HG03159 (cell line): Measurements from ENCODE around the gene GOLGA3.
"Not testable (repeated sequence)": the region's sequence is repeated elsewhere in the genome, so short reads cannot be mapped to it uniquely, and the experiment has no call there.

Source experiments
- ATAC-seq: cut with Tn5 transposase; IDR thresholded peaks from one replicate; pipeline ENCODE4 v1.9.1; 2021; ENCODE audit warnings: mild to moderate bottlenecking, moderate library complexity; ENCODE audit not compliant: unreplicated experiment

GOLGA3 gene

GRCh38 chr12:132828706-132829534, at the start of gene GOLGA3:
TSS of gene GOLGA3 (minus strand) at chr12:132828869. CDS start at chr12:132822128, 6,741 bp downstream.
- peak; percentile 87 for ATAC-seq

- ATAC-seq = not testable (repeated sequence)
Observed at GRCh38 chr12:132874620-132875019, 46.0 kb upstream of the GOLGA3 start.

DNA sequence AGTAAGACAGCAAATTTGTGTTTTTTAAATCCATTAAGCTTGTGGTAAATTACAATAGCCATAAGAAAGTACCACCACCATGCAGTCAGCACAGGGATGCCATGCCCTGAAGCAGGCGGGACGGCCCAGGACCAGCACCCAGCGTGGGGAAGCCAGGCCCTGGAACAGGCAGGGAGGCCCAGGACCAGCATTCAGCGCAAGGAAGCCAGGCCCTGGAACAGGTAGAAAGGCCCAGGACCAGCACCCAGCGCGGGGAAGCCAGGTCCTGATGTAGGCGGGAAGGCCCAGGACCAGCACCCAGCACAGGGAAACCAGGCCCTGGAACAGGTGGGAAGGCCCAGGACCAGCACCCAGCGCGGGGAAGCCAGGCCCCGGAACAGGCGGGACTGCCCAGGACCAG, 45.5 kb upstream of the GOLGA3 start:
- ATAC-seq = no peak

GRCh38 chr12:132873724-132874123, 45.1 kb upstream of the GOLGA3 start:
- ATAC-seq = no peak

GRCh38 chr12:132872975-132873421, 44.3 kb upstream of the GOLGA3 start:
- ATAC-seq = no peak

GRCh38 chr12:132872073-132872855, 43.6 kb upstream of the GOLGA3 start:
- no peak for ATAC-seq

- ATAC-seq = no peak
Observed at GRCh38 chr12:132869551-132869950, 40.9 kb upstream of the GOLGA3 start.

DNA sequence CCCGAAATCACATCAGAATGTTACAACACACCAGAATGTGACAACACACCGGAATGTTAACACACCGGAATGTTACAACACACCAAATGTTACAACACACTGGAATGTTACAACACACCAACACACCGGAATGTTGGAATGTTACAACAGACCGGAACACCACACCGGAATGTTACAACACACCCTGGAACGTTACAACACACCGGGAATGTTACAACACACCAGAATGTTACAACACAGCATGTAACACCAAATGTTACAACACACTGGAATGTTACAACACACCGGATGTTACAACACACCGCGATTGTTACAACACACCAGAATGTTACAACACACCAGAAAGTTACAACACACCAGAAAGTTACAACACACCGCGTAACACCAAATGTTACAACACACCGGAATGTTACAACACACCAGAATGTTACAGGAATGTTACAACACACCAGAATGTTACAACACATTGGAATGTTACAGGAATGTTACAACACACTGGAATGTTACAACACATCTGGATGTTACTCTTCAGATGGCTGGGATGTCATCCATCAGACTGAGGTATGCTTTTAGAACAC, 37.7 kb upstream of the GOLGA3 start:
- ATAC-seq = no peak

GRCh38 chr12:132861558-132861957, 32.9 kb upstream of the GOLGA3 start:
- no peak for ATAC-seq

GRCh38 chr12:132858718-132859266, 30.1 kb upstream of the GOLGA3 start:
- no peak for ATAC-seq

GRCh38 chr12:132857019-132857418, 28.4 kb upstream of the GOLGA3 start:
- not testable (repeated sequence) for ATAC-seq

DNA sequence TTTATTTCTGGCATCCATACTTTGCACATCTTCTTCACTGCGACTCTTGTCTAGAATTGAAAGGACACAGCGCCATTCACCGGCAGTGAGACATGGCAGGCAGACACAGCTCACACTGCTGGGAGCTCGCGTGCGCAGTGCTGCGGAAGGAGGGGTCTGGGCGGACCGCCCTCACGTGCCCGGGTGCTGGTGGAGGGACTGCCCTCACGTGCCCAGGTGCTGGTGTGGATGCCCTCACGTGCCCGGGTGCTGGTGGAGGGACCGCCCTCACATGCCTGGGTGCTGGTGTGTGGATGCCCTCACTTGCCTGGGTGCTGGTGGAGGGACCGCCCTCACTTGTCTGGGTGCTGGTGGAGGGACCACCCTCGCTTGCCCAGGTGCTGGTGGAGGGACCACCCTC, 27.9 kb upstream of the GOLGA3 start:
- no peak for ATAC-seq

DNA sequence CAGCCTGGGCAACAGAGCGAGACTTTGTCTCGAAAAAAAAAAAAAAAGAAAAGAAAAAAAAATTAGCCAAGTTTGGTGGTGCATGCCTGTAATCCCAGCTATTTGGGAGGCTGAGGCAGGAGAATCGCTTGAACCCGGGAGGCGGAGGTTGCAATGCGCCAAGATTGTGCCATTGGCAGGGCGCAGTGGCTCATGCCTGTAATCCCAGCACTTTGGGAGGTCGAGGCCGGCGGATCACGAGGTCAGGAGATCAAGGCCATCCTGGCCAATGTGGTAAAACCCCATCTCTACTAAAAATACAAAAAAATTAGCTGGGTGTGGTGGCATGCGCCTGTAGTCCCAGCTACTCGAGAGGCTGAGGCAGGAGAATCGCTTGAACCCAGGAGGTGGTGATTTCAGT, 26.5 kb upstream of the GOLGA3 start:
- not testable (repeated sequence) for ATAC-seq

DNA sequence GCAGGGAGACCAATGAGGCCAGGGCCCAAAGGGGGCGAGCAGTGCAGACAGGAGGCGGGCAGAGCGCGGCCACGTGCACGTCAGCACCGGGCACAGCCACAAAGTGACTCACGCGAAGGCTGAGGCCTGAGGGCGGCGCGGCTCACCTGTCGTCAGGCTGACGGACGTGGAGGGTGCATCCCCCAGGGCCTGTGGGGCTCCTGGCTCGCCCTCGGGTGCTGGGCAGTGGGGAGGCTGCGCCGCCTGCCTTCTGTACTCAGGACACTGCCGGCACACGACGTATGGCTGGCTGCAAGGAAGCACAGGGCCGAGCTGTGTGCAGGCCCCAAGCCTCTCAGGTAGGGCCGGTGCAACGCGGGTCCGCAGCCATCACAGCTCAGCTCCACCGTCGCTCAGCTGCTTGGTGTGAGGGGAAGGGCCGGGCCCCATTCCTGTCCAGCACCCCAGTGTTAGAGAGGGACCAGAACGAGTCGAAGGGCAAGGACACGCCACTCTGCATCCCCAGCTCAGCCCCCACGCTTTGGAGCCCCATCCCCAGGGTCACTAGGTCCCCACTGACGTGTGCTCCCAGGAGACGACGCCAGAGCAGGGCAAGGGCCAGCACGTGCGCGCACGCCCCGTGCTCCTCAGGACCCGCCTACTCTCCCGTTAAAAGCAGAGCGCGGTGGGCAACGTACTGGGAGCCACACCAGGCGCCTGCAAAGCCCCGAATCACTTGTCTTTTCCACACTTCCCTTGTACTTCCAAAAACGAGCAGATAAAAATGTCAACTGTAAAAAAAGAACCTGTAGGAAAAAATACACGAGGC, 24.8 kb upstream of the GOLGA3 start:
- no peak for ATAC-seq

DNA sequence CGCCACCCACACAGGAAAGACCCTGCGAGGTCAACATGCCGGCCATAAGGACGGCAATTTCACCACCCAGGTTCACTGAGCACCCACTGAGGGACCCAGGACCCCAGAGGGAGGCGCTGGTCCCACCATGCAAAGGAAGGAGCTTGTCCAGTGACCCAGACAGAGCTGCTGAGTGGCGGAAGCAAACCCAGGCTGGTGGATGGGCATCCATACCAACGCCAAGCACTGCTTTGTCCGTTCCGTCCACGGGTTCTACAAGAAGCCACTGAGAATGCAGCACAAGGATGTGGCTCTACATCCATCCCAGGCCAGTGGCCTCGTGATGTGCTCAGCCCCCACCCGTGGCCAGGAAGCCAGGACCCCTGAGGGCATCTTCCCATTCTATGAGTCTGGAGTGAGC, 23.8 kb upstream of the GOLGA3 start:
- no peak for ATAC-seq

GRCh38 chr12:132851465-132851864, 22.8 kb upstream of the GOLGA3 start:
- ATAC-seq = no peak

DNA sequence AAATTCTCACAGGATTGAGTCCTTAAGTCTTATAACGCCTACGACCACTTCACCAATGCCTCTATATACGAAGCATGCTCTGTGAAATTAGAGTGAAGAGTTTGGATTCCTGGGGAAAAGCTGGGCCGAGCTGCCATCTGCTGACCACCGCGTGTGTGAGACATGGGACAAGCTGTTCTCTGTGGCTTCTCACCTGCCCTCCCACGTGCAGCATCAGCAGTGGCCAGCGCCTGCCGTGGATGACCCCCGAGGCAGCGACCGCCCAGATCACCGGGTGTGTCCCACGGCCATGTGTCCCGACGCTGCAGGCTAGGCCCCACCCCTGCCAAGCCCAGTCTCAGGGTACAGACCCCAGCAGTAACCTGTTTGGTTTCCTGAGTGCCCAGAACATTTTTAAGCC, 21.6 kb upstream of the GOLGA3 start:
- ATAC-seq = no peak

- no peak for ATAC-seq
Observed at GRCh38 chr12:132848521-132848920, 19.9 kb upstream of the GOLGA3 start.

DNA sequence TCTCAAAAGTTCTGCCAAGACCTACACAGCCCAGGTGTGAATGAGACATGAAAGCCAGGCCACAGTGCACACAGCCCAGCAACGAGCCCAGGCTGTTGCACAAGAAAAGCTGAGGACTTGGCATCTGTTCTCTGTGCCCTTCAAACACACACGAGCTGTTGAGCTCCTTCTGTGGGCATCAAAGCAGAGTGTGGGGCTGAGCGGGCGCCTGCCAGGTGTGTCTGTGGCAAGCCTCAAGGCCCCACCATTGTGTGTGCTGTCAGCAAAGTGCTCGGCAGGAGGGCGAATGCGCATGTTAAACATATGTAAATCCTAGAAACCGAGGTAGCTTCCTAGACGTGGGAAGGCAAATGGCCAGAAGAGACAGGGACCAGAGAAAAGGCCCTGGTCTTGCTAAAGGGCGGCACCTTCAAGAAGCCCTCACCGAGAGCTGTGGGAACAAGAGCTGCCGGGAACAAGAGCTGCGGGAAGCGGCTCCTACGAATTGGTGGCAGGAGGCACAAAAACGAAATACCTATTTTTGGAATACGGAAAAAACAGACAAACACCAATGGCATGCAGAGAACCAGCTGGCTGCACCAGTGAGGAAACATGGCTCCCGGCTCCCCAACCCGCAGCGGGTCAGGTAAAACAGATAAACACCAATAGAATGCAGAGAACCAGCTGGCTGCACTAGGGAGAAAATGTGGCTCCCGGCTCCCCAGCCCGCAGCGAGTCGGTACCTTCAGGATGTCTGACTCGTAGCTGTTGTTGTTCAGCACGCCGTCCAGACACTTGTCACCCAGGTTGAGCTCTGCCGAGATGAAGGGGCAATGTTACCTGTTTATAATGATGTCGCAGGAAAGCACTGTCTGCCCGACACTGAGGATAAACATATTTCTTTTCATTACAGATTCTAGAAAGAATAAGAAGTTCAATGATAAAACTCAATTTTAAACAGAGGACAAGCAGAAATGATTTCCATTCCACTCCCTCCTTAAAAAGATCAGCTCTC, 19.0 kb upstream of the GOLGA3 start:
- ATAC-seq = no peak
